Endothelial cell of umbilical vein (primary cell): ENCODE data around the gene TPRG1L.

Source experiments
- CTCF ChIP-seq, 2 donors: IDR thresholded peaks; 1 replicate in 1 of 2; 2 replicates in 1 of 2; pipeline ENCODE4 v1.5.1; 2011; ENCODE audit warnings: low read length in 2 of 2, mild to moderate bottlenecking in 2 of 2, moderate library complexity in 2 of 2, control low read depth in 1 of 2, inconsistent platforms in 1 of 2, low read depth in 1 of 2; ENCODE audit not compliant: insufficient read depth in 1 of 2; ENCODE audit errors: extremely low read depth in 1 of 2
- EZH2 ChIP-seq: IDR thresholded peaks from 2 replicates; pipeline ENCODE4 v1.6.1; 2012; ENCODE audit warnings: borderline replicate concordance, low read depth, mild to moderate bottlenecking, moderate library complexity, low read length, inconsistent platforms; ENCODE audit not compliant: severe bottlenecking
- GATA2 ChIP-seq: IDR thresholded peaks from 2 replicates; pipeline ENCODE4 v1.7.0; 2011; ENCODE audit warnings: low read depth, mild to moderate bottlenecking, moderate library complexity, mixed read lengths, low read length; ENCODE audit not compliant: insufficient read length, insufficient read depth
- JUN ChIP-seq: IDR thresholded peaks from 2 replicates; pipeline ENCODE4 v1.6.1; 2011; ENCODE audit warnings: borderline replicate concordance, low read depth; ENCODE audit not compliant: insufficient read length, insufficient read depth
- MYC ChIP-seq: IDR thresholded peaks from one replicate; pipeline ENCODE4 v1.6.1; 2011; ENCODE audit warnings: mild to moderate bottlenecking, low read depth, low read length
- POLR2A ChIP-seq: IDR thresholded peaks from 2 replicates; pipeline ENCODE4 v1.6.1; 2012; ENCODE audit warnings: low read depth, mild to moderate bottlenecking, control low read depth, low read length

- TF ChIP-seq CTCF (IDR thresholded peaks at IDR 0.05; ENCODE audit: extremely low read depth in 1 of 2, insufficient read depth in 1 of 2, low read depth in 1 of 2, low read length in 2 of 2) = no peak
- TF ChIP-seq EZH2 = no peak
- no peak for TF ChIP-seq POLR2A
- TF ChIP-seq JUN = no peak
- TF ChIP-seq GATA2 = no peak
- TF ChIP-seq MYC = no peak
Measured at GRCh38 chr1:3656450-3657095, 31.8 kb downstream of the TPRG1L start.
